ENCODE data around the gene TMEM170A.

Gene TMEM170A

DNA sequence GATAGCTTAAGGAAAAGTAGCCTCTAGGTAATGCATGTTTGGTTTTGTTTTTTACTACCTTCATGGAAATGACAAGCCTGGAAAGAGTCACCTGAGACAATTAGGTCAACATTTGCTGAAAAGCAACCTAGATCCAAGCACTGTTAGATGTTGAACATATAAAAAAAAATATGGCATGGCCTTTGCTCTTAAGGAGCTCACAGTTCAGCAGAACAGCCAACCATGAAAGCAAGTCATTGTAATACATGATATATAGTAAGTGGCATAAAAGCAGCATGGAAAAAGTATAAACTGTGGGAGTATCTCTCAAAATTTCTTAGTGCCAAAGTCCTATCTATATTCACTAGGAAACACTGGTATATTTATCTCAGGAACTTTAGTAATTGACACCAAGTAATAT is 62.8 kb downstream of the TMEM170A start:
- no peak for DNase-seq (ENCODE audit: low read depth)

- DNase-seq (ENCODE audit: low read depth) = no peak
Observed at GRCh38 chr16:75398333-75398732, 66.2 kb downstream of the TMEM170A start.

DNA sequence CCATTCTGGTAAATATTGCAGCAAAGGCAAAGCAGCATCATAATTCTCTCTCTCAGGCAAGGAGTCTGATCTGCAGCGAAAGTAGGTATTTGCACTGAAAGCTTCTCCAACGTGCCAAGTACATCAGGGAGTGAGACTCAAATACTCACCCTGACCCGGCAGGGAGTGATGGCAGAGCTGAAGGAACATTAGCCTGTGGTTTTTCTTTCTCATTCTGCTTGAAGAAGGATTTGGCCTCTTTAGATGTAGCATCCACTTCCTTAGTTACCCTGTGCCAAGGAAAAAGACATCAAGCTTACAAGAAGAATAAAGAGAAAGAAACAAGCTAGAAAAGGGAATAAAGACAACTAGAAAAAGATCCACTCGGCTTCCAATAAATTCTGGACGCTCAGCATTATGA is 69.5 kb downstream of the TMEM170A start:
- DNase-seq (ENCODE audit: low read depth) = no peak

Data from activated gamma-delta T cell treated with anti-CD3 and anti-CD28 coated beads, Interleukin-2, amount 50 U/mL, for 16 hours (primary cell).